ENCODE results near the gene RANBP3.
"Not testable (repeated sequence)": the region's sequence is repeated elsewhere in the genome, so short reads cannot be mapped to it uniquely, and the experiment has no call there.

RANBP3 gene

GRCh38 chr19:5967994-5968430 lies 9.9 kb downstream of the RANBP3 start:
- DNase-seq (ENCODE audit: extremely low read depth, low read depth) = peak; percentile 54
- TF ChIP-seq CTCF (IDR thresholded peaks at IDR 0.05; ENCODE audit: low read depth, low read length) = peak; percentile 86

GRCh38 chr19:5967571-5967970 lies 10.4 kb downstream of the RANBP3 start:
- TF ChIP-seq CTCF (IDR thresholded peaks at IDR 0.05; ENCODE audit: low read depth, low read length) = no peak
- no peak for DNase-seq (ENCODE audit: extremely low read depth, low read depth)

- DNase-seq (ENCODE audit: extremely low read depth, low read depth) = no peak
- TF ChIP-seq CTCF (IDR thresholded peaks at IDR 0.05; ENCODE audit: low read depth, low read length) = no peak
Observed at GRCh38 chr19:5966941-5967340, 11.0 kb downstream of the RANBP3 start.

GRCh38 chr19:5966215-5966614 lies 11.7 kb downstream of the RANBP3 start:
- no peak for TF ChIP-seq CTCF (IDR thresholded peaks at IDR 0.05; ENCODE audit: low read depth, low read length)
- DNase-seq (ENCODE audit: extremely low read depth, low read depth) = no peak

GRCh38 chr19:5964816-5965565 lies 12.9 kb downstream of the RANBP3 start:
- TF ChIP-seq CTCF (IDR thresholded peaks at IDR 0.05; ENCODE audit: low read depth, low read length) = no peak

GRCh38 chr19:5963855-5964254 lies 14.1 kb downstream of the RANBP3 start:
- no peak for TF ChIP-seq CTCF (IDR thresholded peaks at IDR 0.05; ENCODE audit: low read depth, low read length)
- no peak for DNase-seq (ENCODE audit: extremely low read depth, low read depth)

More at GRCh38 chr19:5964816-5965565, 12.9 kb downstream of the RANBP3 start:
- DNase-seq (ENCODE audit: extremely low read depth, low read depth) = no peak

- DNase-seq (ENCODE audit: extremely low read depth, low read depth) = not testable (repeated sequence)
Observed at GRCh38 chr19:5963259-5963658, 14.7 kb downstream of the RANBP3 start.
